Measurements from ENCODE around the gene ATXN2L.

ATXN2L gene

GRCh38 chr16:28835864-28836760, 13.3 kb downstream of the ATXN2L start:
- DNase-seq (ENCODE audit: low spot score): no peak

- DNase-seq (ENCODE audit: low spot score): no peak
These were observed 13.9 kb downstream of the ATXN2L start for GRCh38 chr16:28836761-28837064.

- DNase-seq (ENCODE audit: low spot score): no peak
These were observed 15.1 kb downstream of the ATXN2L start for GRCh38 chr16:28837672-28838557.

- DNase-seq (ENCODE audit: low spot score): no peak
These were observed 15.7 kb downstream of the ATXN2L start for GRCh38 chr16:28838558-28838918.

GRCh38 chr16:28839004-28839639, 16.3 kb downstream of the ATXN2L start:
- no peak for DNase-seq (ENCODE audit: low spot score)

GRCh38 chr16:28839899-28840298, 17.1 kb downstream of the ATXN2L start:
- no peak for DNase-seq (ENCODE audit: low spot score)

GRCh38 chr16:28842696-28843095, 19.9 kb downstream of the ATXN2L start:
- no peak for DNase-seq (ENCODE audit: low spot score)

- no peak for DNase-seq (ENCODE audit: low spot score)
These were observed 21.0 kb downstream of the ATXN2L start for GRCh38 chr16:28843766-28844165.

- DNase-seq (ENCODE audit: low spot score): no peak
These were observed 21.6 kb downstream of the ATXN2L start for GRCh38 chr16:28844226-28844885.

- DNase-seq (ENCODE audit: low spot score): no peak
These were observed 22.5 kb downstream of the ATXN2L start for GRCh38 chr16:28845293-28845692.

- no peak for DNase-seq (ENCODE audit: low spot score)
These were observed 22.9 kb downstream of the ATXN2L start for GRCh38 chr16:28845761-28846079.

GRCh38 chr16:28846080-28846932, 23.5 kb downstream of the ATXN2L start, which contains the start of gene TUFM:
Gene TUFM, minus strand, starts transcription at chr16:28846348. Its CDS starts 79 bp downstream, at chr16:28846269.
- peak; percentile 99 for DNase-seq (ENCODE audit: low spot score)

- no peak for DNase-seq (ENCODE audit: low spot score)
These were observed 24.1 kb downstream of the ATXN2L start for GRCh38 chr16:28846933-28847273.

- no peak for DNase-seq (ENCODE audit: low spot score)
These were observed 35.6 kb downstream of the ATXN2L start for GRCh38 chr16:28858421-28858820.

GRCh38 chr16:28859326-28859725, 36.5 kb downstream of the ATXN2L start:
- no peak for DNase-seq (ENCODE audit: low spot score)

GRCh38 chr16:28863929-28864793, 41.4 kb downstream of the ATXN2L start:
- DNase-seq (ENCODE audit: low spot score): no peak

GRCh38 chr16:28865001-28865688, 42.3 kb downstream of the ATXN2L start:
- DNase-seq (ENCODE audit: low spot score): no peak

- no peak for DNase-seq (ENCODE audit: low spot score)
These were observed 43.1 kb downstream of the ATXN2L start for GRCh38 chr16:28865722-28866453.

- DNase-seq (ENCODE audit: low spot score): no peak
These were observed 43.6 kb downstream of the ATXN2L start for GRCh38 chr16:28866454-28866804.

All from putamen (tissue), 1 donor.